Stimulated activated CD4-positive, alpha-beta T cell treated with anti-CD3 and anti-CD28 coated beads, Interleukin-4, amount 100 ng/mL, for 48 hours (primary cell): ENCODE results near the gene MYLK.

Experiments
- DNase-seq, 2 donors: peaks; one replicate each; pipeline ENCODE4 v3.0.0-alpha.2; 2020; ENCODE audit warnings: low read depth in 2 of 2

Gene MYLK

DNA sequence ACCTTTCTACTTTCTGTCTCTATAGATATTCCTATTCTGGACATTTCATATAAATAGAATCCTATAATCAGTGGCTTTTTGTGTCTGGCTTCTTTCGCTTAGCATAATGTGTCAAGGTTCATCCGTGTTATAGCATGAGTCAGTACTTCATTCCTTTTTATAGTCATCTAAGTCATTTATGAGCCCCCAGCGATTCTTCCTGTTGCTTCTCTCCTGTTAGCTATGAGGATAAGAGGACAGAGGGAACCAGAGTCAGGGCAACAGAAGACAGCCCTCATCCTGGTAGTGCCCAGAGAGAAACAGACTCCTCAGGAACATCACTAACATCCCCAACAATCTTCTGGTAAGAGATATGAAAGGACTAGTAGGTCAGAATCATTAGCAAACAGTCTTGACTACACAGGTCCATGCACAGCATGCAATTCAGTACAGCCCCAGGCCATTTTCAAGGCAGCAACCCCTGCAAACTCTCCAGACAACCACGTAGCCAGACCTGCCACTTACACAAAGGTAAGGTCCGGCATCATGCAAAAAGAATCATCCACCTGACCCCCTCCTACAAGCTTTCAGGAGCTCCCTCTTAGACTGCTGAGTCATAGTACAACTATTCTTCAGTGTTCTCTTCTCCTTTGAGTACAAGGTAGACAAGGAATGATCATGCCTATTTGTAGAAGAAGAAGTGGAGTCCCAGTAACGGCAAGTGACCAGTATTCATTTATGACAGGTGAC, 91.5 kb downstream of the MYLK start:
- DNase-seq, result no peak

DNA sequence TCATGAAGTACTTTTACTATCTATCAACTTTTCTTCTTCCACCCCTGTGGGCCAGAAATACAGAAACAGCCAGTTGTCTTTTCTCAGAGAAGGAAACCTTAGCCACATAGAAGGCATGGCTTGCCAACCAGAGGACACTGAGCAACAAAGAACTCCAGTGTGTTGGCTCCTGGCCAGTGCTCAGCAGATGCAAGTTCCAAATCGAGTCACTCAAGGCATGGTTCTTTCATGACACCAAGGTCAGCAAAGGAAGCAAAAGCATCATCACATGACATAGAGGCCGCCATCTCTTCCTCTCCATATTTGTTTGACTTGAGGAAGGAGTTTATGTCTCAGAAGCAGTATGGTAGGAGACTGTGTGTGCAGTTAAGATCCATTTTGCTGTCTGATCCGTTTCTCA, 92.2 kb downstream of the MYLK start:
- DNase-seq, result no peak

DNA sequence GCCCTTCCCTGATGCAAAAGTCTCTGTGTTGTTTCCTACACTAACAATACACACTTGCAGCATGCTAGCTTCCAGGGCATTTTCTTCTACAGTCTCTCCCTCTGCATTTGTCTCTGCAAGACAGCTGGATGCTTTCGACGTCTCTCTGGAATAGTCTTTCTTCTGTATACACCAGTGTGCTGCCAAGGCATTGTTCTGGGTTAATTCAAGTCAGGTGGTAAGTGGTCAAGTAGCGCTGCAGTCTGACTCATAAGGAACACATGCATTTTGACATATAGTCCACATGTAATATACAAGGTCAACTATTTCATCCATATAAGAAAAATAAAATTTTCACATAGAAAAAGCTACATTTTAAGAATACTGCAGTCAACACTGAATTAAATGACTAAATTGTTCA, 92.7 kb downstream of the MYLK start:
- DNase-seq, result no peak

DNA sequence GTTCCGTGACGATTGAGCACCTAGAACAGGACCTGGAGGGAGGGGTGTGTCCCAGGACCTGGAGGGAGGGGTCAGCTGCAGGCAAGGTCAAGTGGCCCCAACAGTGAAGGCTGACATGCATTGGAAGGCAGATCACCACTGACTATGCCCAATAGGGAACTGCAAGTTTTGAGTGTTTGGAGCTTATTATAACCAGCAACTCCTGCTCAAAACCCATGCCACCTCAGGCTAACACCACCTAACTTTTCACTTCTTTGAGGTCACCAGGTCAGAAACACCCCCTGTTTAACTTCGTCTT, 93.1 kb downstream of the MYLK start:
- no peak for DNase-seq

DNA sequence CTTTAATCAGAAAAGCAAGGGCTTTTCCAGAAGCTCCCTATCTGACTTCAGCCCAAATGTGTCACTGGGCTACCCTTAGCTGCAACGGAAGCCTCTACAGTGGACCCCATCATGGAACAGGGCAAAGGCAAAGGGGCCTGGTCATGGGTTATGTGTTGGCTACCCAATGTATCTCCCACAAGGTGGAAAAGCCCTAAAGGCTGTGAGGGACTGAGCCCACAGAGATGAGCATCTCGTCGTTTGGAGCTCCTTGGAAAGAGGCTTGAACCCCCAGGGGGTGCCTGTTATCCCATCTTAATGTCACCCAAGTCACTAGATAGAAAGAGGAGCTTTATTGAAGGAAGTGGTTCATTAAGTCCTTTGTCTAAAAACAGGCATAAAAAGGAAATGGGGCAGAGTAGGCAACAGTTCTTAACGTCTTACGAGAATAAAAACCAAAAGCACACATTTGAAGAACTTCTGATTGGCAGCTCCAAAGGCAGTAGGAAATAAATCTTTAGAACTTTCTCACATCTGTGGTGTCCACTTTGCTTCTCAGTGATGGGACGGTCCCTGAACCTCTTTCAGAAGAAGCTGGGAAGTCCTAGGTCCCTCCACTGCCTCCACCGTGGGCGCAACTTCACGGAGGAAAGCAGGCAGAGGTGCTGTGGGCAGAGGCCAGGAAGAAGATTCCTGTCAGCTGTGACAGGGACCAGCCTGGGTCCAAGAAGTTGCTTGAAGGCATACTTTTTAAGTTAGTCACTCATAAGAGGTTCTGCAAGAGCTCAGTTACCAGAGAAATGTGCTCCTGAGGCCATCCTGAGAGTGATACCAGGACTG, 93.7 kb downstream of the MYLK start:
- no peak for DNase-seq

DNA sequence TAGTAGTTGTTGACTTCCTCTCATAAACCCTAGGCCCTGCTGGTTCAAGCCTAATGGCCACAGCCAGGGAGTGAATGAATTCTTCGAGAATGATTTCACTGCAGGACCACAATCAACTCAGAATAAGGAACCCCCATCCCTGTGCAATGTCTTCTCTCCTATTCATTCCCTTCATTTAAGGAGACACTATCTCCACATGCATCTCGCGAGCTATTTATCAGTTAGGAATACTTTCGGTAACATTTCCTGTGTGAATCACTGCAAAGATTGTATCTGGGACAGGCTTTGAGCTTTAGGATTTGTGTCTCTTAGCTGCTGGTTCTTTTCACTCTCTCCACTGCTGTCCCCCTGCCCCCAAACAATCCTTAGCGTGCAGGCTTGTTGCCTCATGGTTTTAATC, 94.4 kb downstream of the MYLK start:
- no peak for DNase-seq

DNA sequence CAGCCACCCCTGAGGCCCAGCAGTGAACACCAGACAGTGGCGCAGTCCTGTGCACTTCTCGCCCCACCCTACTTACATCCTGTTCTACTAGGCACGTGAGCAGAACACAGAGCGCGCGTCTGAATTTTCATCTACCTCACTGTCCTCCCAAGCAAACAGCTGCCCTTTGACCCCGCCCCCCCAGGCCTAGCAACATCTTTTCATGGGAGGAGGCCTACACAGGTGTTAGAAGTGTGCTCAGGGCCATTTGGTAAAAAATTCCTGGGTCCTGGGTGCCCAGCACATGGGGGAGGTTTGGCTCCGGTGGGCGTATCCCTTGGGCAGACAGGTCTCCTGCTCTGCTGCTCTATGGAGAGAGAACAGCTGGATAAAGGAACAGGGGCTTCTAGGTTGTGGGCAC, 95.0 kb downstream of the MYLK start:
- DNase-seq, result no peak

DNA sequence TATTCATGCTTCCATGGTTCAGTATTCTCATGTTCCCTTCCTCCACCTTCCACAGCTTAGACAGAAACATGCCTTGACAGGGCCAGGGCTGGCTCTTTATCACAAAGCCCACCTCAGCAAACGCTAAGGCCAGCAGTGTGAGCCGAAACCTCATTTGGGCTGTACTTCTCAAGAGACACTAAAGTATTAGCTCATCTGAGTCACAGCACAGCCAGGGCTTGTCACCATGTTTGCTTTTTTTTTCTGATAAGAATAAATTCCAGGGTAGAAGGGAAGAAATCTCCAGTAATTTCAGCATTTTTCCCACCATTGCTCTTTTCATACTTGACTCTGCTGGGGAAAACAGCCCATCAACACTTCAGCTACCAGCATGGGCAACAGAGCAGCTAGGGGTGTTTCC, 95.4 kb downstream of the MYLK start:
- no peak for DNase-seq

DNA sequence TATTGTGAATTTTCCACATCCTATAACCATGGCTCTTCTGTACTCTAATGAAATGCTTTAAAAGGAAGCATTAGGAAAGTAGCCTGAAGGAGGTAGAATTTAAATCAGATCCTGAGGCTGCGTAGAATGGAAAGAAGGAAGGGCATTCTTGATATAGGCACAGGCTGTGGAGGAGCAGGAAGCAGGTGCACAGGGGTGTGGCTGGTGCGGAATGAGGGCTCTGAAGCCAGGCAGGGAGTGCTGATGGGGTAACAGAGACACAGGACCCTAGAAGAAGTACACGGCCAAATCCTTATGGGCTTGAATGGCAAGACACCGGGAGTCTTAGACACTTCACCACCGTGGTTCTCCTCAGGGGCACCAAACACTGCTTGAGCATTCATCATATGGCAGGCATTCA, 97.0 kb downstream of the MYLK start:
- no peak for DNase-seq

DNA sequence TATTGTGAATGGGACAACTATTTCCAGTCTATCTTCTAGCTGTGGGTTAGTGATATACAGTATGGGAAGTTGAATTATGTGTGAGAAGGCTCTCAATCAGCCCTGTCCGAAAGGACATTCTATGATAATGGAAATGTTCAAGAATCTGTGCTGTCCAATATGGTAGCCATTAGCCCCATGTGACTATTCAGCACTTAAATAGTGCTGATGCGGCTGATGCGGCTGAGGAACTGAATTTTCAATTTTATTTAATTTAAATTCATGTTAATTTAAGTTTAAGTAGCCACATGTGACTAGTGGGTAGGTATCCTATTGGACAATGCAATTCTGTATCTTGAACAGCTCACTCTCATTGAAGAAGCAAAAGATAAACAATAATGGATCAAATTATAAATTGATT, 98.5 kb downstream of the MYLK start:
- no peak for DNase-seq

DNA sequence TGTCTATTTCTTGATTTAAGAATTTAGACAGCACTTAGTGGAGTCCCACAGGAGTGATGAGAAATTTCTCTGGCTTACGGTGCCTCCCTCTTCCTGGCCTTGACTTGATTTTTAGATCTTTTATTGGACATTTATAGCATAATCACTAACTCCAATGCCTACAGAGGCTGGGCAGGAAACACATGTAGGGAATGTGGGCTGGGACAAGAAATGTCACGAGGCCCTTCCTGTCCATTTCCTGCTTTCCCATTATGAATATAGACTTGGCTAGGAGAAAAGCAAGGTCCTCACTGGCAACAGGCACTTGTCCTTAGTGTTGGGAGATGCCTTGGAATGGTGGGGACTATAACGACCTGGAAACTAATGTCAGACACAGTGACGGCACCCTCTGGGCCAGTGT, 100.3 kb downstream of the MYLK start:
- no peak for DNase-seq

DNA sequence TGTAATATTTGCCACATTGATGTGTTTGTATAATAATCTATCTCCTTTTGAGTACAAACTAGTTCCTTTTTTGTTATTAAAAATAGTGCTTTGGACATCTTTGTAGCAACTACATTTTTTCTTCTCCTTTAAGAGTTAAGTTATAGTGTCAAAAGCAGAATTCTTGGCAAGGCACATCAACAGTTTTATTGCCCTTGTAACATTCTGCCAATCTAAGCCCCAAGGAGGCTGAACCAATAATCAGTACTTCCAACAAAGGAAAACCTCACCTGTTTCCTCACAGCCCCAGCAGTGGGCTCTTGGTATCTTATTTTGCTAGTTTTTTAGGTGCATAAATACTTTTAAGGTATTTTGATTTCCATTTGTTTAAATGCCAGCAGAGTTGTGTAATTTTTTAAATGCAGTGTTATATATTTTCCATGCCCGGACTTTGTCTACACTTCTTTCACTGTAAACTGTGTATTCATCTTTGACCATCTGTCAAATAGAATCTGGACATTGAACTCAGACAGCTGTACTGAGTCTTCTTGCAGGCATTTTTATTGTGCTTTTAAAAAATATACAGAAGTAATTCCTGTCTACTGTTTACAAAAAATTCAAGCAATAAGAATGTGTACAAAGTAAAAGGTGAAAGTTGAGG, 101.0 kb downstream of the MYLK start:
- no peak for DNase-seq

DNA sequence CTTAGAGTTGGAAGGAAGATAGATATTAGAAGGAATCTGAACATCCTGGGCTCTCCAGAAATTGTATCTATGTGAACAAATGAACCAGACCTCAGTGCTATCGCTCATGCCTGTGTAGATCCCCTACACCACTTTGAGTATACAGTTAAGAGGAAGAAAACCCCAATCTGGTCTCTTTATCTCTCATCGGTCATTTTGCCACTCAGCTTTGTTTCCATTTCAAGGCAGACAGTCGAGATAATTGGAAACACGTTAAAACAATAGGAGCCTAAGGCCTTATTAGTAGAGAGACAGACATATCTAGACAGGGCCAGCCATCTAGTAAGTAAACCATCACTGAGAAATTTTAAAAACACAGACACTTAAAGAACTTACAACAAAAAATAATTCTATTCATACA, 101.6 kb downstream of the MYLK start:
- no peak for DNase-seq

DNA sequence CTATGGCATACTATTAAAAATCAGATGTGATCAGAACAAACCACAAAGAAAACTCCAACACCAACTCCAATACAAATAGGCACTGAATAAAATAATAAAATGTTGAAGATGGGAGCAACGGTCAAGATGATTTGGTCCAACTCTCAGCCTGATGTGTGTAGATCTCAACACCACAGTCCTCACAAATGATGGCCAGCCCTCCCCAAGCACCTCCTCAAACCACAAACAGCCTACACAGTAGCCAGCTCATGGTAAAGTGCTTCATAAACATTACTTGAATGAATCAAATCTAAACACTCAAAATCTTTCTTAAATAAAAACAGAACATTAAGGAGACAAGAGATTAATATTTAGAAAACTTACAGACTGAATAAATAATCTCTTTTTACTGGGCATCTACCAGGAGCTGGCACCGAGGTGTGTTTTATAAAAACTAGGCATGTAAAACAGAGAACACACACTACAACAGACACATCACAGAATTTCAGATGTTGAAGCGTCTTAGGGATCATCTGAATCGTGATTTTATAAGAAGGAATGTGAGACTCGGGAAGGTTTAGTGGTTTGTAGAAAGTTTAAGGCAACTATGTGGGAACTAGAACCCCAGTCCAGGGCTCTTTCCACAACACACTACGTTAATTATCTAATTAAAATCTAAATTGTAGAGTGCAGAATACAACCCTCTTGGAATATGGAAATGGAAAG, 102.4 kb downstream of the MYLK start:
- no peak for DNase-seq

DNA sequence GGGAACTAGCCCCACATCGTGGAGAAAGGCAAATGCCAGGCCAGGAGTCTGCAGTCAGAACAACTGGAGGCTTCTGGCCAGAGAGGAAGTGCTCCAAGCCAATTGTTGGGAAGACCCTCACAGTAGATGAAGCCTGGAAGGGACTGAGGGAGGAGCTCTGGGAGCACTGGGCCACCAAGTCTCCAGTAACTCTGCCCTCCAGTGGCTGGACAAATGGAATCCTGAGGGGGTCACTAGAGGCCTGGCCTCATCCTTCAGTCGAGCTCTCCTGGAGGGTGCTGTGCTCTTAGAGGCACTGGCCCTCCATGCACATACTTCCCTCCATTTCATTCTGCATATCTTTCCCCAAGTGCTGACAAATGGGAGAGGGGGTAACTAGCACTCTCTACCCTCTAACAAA, 103.0 kb downstream of the MYLK start:
- DNase-seq, result no peak

DNA sequence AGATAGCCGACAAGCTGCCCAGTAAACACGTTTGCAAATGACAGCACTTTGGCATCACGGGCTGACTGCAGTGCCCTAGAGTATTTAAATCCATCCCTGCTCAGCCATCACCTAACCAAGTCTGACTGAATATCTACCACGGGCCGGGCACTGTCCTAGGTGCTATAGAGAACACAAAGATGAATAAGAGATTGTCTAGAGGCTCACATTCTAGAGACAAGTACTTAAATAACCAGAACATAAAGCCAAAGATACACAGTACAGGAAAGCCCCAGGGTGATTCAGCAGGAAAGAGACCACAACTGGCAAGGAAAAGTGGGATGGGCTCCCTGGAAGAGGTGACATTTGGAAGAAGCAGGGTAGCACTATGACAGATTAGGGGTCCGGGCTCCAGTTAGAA, 103.5 kb downstream of the MYLK start:
- no peak for DNase-seq

DNA sequence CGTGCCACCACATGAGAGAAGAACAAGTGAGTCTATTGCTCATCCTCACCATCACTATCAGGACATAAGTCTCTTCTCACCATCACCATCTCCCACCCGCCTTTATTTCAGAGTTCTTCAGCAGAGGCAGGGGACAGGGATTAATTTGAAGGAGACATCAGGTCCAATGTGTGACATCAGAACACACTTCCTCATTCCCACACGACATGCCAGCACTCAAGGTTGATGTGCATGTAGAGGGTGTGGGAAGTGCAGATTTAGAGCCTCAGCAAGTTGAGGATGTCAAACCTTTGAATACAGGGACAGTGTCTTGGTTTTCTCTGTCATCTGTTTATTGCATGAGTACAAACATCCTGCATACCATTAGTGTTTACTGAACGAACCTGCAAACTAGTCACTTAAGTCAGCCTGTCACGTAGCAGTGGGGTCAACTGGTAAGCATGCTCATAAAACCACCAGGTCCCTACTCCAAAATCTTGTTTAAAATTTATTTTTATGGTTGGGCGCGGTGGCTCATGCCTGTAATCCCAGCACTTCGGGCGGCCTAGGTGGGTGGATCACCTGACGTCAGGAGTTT, 104.4 kb downstream of the MYLK start:
- DNase-seq, result no peak

DNA sequence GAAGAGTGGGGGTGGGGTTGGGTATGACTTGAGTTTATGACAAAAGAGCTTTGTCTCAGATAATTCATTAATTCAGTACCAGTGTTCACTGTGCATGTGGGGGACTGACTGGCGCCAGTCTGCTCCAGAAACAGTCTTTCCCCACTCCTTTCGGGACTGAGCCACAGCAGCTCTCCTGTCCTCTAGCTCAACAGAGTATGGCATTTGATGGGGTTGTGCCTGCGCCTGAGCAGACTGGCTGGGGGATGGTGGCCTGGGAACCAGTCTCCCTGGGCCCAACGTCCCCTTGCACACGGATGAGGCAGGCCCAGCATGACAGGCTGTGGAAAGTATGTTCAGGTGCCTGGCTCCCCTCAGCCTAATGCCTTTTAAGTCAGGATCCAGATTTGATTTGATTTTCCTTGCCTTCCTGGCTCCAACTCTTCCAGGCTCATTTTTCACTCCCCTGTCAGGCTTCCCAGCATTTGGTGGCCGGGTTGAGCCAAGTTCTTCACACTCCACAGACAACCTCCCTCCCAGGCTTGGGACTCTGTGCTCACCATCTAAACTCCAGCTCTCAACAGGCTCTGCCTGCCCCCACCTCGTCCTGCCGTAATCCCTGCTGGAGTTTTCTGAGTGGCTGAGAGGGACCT, 105.0 kb downstream of the MYLK start:
- DNase-seq, result no peak

DNA sequence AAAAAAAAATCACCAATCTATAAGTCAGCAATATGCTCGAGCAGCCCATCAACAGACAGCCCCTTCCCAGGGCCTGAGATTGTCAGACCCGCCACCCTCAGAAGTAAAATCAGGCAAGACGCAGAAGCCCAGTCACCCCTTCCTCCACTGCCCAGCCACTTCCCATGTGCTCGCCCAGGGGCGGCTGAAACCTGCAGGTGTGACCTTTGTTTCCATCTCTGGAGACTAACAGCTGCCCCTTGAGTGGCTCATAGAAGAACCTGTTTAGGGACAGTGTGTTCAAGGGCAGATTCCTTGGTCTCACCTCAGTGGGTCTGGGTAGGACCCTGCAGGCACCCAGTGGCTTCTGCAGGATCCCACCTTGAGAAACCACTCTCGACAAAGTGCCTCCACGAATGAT, 105.6 kb downstream of the MYLK start:
- no peak for DNase-seq

DNA sequence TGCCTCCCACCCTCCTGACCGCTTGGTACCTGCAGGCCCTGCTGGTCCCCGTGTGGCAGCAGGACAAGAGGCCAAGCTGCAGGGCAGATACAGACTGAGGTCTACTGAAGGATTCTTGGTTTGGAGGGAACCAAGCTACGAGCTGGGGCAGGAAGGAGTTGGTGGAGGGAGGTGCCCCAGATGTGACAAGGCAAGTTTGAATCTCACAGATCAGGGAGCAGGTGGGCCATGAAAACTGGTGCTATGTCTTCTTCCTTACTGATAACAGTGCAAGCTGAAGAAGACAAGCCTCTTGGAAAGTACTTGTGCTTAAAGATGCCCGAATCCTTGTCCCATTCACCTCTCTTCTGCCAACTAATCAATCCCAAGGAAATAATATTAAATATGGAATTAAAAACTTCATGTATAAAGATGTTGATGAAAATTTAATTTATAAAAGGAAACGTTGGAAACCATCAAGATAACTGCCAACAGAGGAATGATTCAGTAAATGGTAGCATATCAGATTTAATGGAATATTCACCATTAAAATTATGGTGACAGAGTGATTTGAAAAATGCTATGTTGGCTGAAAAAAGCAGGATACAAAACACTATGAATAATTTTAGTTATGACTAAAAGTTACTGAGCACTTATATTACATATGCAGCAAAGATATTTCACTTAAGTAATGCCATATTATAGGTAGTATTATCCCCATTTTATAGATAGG, 107.9 kb downstream of the MYLK start:
- DNase-seq, result no peak

DNA sequence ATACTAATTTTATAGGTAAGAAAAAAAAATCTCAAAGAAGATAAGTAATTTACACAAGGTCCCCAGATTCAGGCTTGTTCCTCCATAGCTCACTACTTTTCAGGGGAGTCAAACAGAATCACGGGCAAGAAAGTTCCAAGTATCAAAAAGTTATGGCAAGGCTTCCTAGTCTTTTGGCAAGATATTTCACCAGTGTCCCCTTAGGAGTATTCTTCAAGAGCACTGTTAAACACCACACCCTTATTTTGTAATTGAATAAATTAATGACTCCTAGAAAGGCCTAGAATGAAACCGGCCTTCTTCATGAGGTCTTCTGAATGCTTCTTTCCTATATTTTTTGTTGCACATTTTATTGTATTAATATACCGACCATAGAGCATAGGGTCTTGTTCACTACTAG, 109.7 kb downstream of the MYLK start:
- no peak for DNase-seq
